Astrocyte of the cerebellum (primary cell): ENCODE results near the gene ALS2CL.

ENCODE experiments used
- DNase-seq: peaks from one replicate; pipeline ENCODE4 v3.0.0-alpha.2; 2011; ENCODE audit warnings: low read depth
- H3K4me3 ChIP-seq: 2 replicates; pipeline ENCODE4 v1.5.1; 2011; ENCODE audit warnings: mild to moderate bottlenecking, low read depth, low read length, moderate library complexity
- in situ Hi-C: cut with HindIII; loops from 2 replicates; pipeline ENCODE4 v1.10.0; 2017; ENCODE audit warnings: low sequenced_read_pairs
- TF ChIP-seq, protein P1 (sequence below): IDR thresholded peaks from 2 replicates; pipeline ENCODE4 v1.5.1; 2012; ENCODE audit warnings: low read length, low read depth, moderate library complexity, mild to moderate bottlenecking; ENCODE audit errors: missing control alignments

Gene ALS2CL

DNA sequence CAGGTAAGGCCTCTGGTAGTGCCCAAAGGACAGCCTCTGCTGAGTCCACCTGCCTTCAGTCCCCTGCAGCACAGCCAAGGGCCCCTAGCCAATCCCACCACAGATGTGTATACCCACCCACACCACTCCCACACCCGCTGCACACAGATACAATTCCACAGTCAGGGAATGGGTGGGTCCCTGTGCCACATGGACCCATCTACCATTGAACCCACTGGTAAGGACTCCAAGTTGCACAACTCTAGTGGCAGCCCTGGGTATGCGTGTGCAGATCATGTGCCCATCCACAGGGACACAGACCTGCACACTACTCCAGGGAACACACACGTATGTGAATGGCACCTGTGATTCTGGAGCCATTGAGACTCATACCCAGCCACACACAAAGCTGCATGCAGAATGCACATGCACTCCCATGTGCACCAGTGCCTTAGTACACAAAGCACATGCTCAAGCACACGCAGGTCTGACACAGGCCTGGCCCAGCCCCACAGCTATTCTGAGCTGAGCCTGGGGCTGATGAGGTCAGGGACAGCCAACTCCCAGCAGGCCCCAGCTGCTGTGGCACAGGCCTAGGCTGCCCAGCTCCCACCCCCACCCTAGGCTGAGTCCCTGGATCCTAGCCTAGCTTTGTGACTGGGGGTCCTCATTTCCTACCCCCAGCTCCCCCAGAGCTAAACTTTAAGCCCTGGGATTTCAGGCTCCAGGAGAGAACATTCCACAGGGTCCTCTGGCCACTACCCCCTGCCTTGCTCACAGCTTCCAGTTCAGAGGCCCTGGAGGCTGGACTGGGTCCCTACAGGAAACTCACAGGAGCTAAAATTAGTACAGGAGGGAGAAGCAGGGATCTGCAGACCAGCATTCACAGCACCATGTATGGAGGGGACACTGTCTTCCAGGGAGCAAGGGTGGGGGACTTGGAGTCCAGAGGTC, 2.7 kb upstream of the ALS2CL start:
- no peak overlapping the region for H3K4me3 ChIP-seq
- DNase-seq = no peak
- TF ChIP-seq, protein P1, sequence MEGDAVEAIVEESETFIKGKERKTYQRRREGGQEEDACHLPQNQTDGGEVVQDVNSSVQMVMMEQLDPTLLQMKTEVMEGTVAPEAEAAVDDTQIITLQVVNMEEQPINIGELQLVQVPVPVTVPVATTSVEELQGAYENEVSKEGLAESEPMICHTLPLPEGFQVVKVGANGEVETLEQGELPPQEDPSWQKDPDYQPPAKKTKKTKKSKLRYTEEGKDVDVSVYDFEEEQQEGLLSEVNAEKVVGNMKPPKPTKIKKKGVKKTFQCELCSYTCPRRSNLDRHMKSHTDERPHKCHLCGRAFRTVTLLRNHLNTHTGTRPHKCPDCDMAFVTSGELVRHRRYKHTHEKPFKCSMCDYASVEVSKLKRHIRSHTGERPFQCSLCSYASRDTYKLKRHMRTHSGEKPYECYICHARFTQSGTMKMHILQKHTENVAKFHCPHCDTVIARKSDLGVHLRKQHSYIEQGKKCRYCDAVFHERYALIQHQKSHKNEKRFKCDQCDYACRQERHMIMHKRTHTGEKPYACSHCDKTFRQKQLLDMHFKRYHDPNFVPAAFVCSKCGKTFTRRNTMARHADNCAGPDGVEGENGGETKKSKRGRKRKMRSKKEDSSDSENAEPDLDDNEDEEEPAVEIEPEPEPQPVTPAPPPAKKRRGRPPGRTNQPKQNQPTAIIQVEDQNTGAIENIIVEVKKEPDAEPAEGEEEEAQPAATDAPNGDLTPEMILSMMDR = no peak
- in situ Hi-C loops = loop anchor here (25.0 kb wide), 1 partner anchor 91 kb away; no protein-coding TSS in a partner anchor

DNA sequence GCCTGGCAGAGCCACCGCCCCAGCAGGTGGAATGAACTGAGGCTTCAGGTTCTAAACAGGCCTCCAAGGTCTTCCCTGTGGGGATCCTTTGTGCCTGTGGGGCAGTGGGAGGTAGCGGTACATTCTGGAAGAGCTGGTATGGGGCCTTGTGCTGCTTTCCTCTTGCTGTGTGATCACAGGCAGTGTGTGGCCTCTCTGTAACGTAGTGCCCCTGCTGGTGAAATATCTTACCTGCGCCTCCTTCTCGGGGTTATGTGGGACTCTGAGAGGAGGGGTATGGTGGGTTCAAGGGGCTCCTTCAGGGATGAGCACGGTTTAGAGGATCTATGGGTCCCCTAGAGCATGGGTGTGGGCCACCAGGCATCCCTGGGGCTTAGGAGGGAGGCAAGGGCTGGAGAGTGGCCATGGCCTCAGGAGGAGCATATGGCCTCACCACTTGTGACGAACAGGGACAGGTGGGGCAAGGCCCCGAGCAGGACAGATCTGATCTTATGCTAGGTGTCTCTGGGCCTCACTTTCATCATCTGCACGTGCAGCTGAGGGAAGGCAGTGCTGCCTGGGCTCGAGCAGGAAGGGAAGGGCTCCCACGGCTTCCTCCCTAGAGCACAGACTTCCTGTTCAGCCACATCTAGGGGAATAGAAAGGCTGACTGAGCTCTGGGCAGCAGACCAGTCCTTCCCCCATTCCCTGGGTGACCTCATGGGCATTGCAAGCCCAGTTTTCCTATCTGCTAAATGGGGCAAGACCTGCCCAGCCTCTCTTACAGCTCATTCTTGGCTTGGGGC, 1.9 kb upstream of the ALS2CL start:
- in situ Hi-C loops = loop anchor here (25.0 kb wide), 1 partner anchor 92 kb away; no protein-coding TSS in a partner anchor
- no peak for DNase-seq
- TF ChIP-seq, protein P1 = peak; percentile 31
- no peak overlapping the region for H3K4me3 ChIP-seq

DNA sequence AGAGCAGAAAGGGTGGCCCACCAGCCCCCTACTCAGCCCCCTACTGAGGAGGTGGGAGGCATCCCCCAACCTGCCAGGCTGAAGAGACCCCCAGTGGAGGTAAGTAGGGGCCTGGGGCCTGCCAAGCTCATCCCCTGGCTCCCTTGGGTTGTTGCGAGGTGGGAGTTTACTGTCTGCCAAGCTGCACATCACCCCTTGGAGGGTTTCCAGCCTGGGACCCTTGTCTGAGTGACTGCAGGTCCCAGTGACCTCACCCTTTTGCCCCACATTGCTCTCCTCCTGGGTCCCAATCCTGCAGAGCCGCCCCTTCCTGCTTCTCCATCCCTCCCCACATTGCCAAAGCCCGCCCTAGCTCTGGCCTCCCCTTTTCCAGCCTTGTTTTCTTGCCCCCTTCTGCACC, 1.0 kb upstream of the ALS2CL start:
- TF ChIP-seq, protein P1 = no peak
- no peak for DNase-seq
- no peak overlapping the region for H3K4me3 ChIP-seq
- in situ Hi-C loops = loop anchor here (25.0 kb wide), 1 partner anchor 93 kb away; no protein-coding TSS in a partner anchor

DNA sequence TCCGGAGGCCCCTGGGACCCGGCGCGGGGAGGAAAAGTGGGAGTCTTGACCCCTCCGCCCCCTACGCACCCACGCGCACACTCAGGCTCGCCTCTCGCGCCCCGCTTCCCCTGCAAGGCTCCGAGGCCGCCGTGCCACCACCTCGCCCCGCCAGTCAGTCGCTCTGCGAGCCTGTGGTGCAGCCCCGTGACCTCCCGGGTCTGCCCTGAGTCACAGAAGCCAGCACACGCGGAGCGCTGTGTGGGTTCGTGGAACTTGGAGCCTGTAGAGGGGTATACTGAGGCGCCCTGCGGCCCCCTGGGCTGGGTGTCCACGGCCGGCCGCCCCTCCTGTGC, 380 bp upstream of the ALS2CL start:
- DNase-seq = no peak
- TF ChIP-seq, protein P1 = no peak
- peak overlapping the region; percentile 47 for H3K4me3 ChIP-seq
- in situ Hi-C loops = loop anchor here (25.0 kb wide), 1 partner anchor 93 kb away; no protein-coding TSS in a partner anchor

DNA sequence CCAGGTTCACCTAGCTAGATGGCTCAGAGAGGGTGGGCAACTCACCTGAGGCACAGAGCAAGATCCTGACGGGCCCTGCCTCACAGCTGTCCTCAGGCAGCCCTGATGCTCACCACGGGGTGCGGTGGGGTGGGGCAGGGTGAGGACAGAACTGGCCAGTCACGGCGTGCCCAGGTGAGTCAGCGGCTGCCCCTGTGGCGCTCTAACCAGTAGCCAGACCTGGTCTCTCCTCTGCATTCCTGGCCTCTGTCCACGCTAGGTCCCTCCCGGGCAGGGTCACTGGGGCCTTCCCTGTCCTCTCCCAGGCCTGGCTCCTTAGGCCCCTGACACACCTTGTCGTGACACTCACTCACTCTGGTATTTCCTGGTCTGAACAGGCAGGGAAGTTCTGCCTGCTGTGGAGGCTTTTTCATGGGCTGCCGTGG, 901 bp downstream of the ALS2CL start:
- TF ChIP-seq, protein P1 = no peak
- H3K4me3 ChIP-seq = no peak overlapping the region
- no peak for DNase-seq
- in situ Hi-C loops = loop anchor here (25.0 kb wide), 1 partner anchor 95 kb away; no protein-coding TSS in a partner anchor

DNA sequence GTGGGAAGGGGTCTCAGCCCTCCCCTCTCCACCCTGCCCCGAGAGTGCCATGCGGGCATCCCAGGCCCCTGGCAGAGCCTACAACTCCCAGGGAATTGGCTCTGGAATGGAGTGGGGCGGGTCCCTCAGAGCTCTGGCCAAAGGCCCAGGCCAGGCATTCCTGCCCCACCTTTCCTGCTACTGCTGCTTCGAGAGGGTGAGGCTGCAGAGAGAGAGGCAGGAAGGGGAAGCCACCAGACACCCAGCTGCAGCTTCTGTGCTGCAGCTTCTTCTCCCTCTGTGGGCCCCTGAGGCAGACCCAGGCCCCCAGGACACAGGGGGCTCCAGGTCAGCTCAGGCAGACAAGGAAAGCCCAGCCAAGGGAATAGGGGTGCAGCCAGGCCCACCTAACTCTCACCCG, 2.7 kb downstream of the ALS2CL start:
- no peak for DNase-seq
- no peak overlapping the region for H3K4me3 ChIP-seq
- in situ Hi-C loops = loop anchor here (25.0 kb wide), 1 partner anchor 97 kb away; no protein-coding TSS in a partner anchor
- TF ChIP-seq, protein P1 = no peak
